Gastroesophageal sphincter (tissue), 3 donors: ENCODE data around the gene CYP2D6.
"Not testable (repeated sequence)": the region's sequence is repeated elsewhere in the genome, so short reads cannot be mapped to it uniquely, and the experiment has no call there.

ENCODE experiments used
- CTCF ChIP-seq, 4 experiments: fragments of 200-600 bp in 2 of 4; fragments of 450-650 bp in 2 of 4; sonication (generic) in 1 of 4; IDR thresholded peaks; one replicate each; pipeline ENCODE4 v1.5.1; 2017 to 2019; ENCODE audit warnings: antibody characterized with exemption in 4 of 4, mild to moderate bottlenecking in 2 of 4, moderate library complexity in 2 of 4
- POLR2A ChIP-seq, 2 donors: fragments of 450-650 bp; IDR thresholded peaks; one replicate each; pipeline ENCODE4 v1.6.1; 2017; ENCODE audit warnings: antibody characterized with exemption in 2 of 2, mild to moderate bottlenecking in 2 of 2, moderate library complexity in 1 of 2
- POLR2AphosphoS5 ChIP-seq: sonication (generic); formaldehyde crosslinking; IDR thresholded peaks from one replicate; pipeline ENCODE4 v1.6.1; 2017; ENCODE audit warnings: antibody characterized with exemption

- TF ChIP-seq CTCF (IDR thresholded peaks at IDR 0.05); POLR2A (IDR thresholded peaks at IDR 0.05); POLR2AphosphoS5: not testable (repeated sequence)
Observed at GRCh38 chr22:42120231-42121021, 10.2 kb downstream of the CYP2D6 start.
